SK-N-MC (cell line): ENCODE results near the gene MYH14.

Experiments used
- DNase-seq: peaks from one replicate; pipeline ENCODE4 v3.0.0-alpha.2; 2011; ENCODE audit warnings: low read depth, low spot score
- H3K27ac ChIP-seq: fragments of 200-600 bp; sonication (generic); 2 replicates; pipeline ENCODE4 v1.5.1; 2016; ENCODE audit warnings: mixed run types
- H3K36me3 ChIP-seq: fragments of 200-600 bp; sonication (generic); 2 replicates; pipeline ENCODE4 v1.6.1; 2017; ENCODE audit warnings: antibody characterized with exemption, low read length, mixed read lengths; ENCODE audit not compliant: insufficient read depth
- H3K4me3 ChIP-seq: fragments of 200-600 bp; sonication (generic); 2 replicates; pipeline ENCODE4 v1.5.1; 2016
- H3K9ac ChIP-seq: fragments of 200-600 bp; sonication (generic); 2 replicates; pipeline ENCODE4 v1.8.0; 2017; ENCODE audit warnings: mixed run types, mixed read lengths; ENCODE audit not compliant: insufficient read length
- H3K9me3 ChIP-seq: fragments of 200-600 bp; sonication (generic); 2 replicates; pipeline ENCODE4 v1.6.1; 2017; ENCODE audit warnings: low read depth, mild to moderate bottlenecking, antibody characterized with exemption, low read length, moderate library complexity, mixed read lengths
- EZH2 ChIP-seq: fragments of 200-600 bp; sonication (generic); IDR thresholded peaks from one replicate; pipeline ENCODE4 v1.6.1; 2017; ENCODE audit warnings: antibody characterized with exemption
- FOXP2 ChIP-seq: optimal IDR thresholded peaks from 2 replicates; pipeline ENCODE3; 2011; ENCODE audit warnings: mild to moderate bottlenecking, moderate library complexity; ENCODE audit not compliant: insufficient read depth; ENCODE audit errors: extremely low read length, control extremely low read depth
- POLR2AphosphoS5 ChIP-seq: IDR thresholded peaks from 2 replicates; pipeline ENCODE4 v1.6.1; 2012; ENCODE audit warnings: mild to moderate bottlenecking, low read depth, low read length, borderline replicate concordance

MYH14 gene

GRCh38 chr19:50255115-50255514 lies 51.7 kb downstream of the MYH14 start:
- H3K36me3 ChIP-seq, result no peaks in the 10 kb centered on the region
- H3K9ac ChIP-seq, result no peak overlapping the region
- no peak overlapping the region for H3K27ac ChIP-seq
- TF ChIP-seq POLR2AphosphoS5 (no peak), EZH2 (no peak), FOXP2 (no peak)
- DNase-seq, result no peak
- no peak overlapping the region for H3K4me3 ChIP-seq
- no peaks in the 10 kb centered on the region for H3K9me3 ChIP-seq

DNA sequence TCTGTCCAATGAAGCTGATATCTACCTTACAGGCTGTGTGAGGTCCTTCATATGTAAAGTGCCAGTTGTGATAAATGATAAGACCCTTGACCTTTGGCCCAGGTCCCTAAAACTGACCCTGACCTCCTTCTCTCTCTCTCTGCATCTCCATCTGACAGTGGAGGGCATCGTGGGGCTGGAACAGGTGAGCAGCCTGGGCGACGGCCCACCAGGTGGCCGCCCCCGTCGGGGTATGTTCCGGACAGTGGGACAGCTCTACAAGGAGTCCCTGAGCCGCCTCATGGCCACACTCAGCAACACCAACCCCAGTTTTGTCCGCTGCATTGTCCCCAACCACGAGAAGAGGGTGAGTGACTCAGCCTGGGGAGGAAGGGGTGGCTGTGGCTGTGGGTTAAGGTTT lies 53.7 kb downstream of the MYH14 start:
- TF ChIP-seq POLR2AphosphoS5, result no peak
- no peak for TF ChIP-seq EZH2
- no peak for TF ChIP-seq FOXP2
- no peak for DNase-seq
- Histone ChIP-seq H3K4me3 (no peak overlapping the region), H3K9ac (no peak overlapping the region), H3K36me3 (no peaks in the 10 kb centered on the region), H3K27ac (no peak overlapping the region), H3K9me3 (no peaks in the 10 kb centered on the region)

- Histone ChIP-seq H3K4me3 (no peak overlapping the region), H3K9me3 (no peaks in the 10 kb centered on the region), H3K36me3 (no peaks in the 10 kb centered on the region), H3K9ac (no peak overlapping the region), H3K27ac (no peak overlapping the region)
- no peak for DNase-seq
- TF ChIP-seq POLR2AphosphoS5 (no peak), FOXP2 (no peak), EZH2 (no peak)
Measured at GRCh38 chr19:50258918-50259372, 55.5 kb downstream of the MYH14 start.

- TF ChIP-seq POLR2AphosphoS5, result no peak
- no peak for TF ChIP-seq EZH2
- no peak for TF ChIP-seq FOXP2
- H3K4me3 ChIP-seq, result no peak overlapping the region
Measured at GRCh38 chr19:50261446-50261970, 58.1 kb downstream of the MYH14 start.

GRCh38 chr19:50263176-50263575 lies 59.8 kb downstream of the MYH14 start:
- DNase-seq, result no peak
- no peaks in the 10 kb centered on the region for H3K9me3 ChIP-seq
- no peak overlapping the region for H3K27ac ChIP-seq
- no peak overlapping the region for H3K4me3 ChIP-seq
- no peaks in the 10 kb centered on the region for H3K36me3 ChIP-seq
- H3K9ac ChIP-seq, result no peak overlapping the region
- TF ChIP-seq EZH2 (no peak), FOXP2 (no peak), POLR2AphosphoS5 (no peak)

More at GRCh38 chr19:50261446-50261970, 58.1 kb downstream of the MYH14 start:
- Histone ChIP-seq H3K36me3 (no peaks in the 10 kb centered on the region), H3K27ac (no peak overlapping the region), H3K9ac (no peak overlapping the region), H3K9me3 (no peaks in the 10 kb centered on the region)
- no peak for DNase-seq

GRCh38 chr19:50264483-50265186 lies 61.2 kb downstream of the MYH14 start:
- H3K9me3 ChIP-seq, result no peaks in the 10 kb centered on the region
- no peak for TF ChIP-seq FOXP2
- TF ChIP-seq POLR2AphosphoS5, result no peak
- no peak for TF ChIP-seq EZH2
- DNase-seq, result no peak

GRCh38 chr19:50266041-50266440 lies 62.6 kb downstream of the MYH14 start:
- no peak for DNase-seq
- Histone ChIP-seq H3K4me3 (no peak overlapping the region), H3K27ac (no peak overlapping the region), H3K9ac (no peak overlapping the region), H3K36me3 (no peaks in the 10 kb centered on the region), H3K9me3 (no peaks in the 10 kb centered on the region)
- TF ChIP-seq POLR2AphosphoS5 (no peak), FOXP2 (no peak), EZH2 (no peak)

More at GRCh38 chr19:50264483-50265186, 61.2 kb downstream of the MYH14 start:
- Histone ChIP-seq H3K36me3 (no peaks in the 10 kb centered on the region), H3K4me3 (no peak overlapping the region), H3K9ac (no peak overlapping the region), H3K27ac (no peak overlapping the region)

- DNase-seq, result no peak
- no peaks in the 10 kb centered on the region for H3K9me3 ChIP-seq
- H3K36me3 ChIP-seq, result no peaks in the 10 kb centered on the region
- H3K27ac ChIP-seq, result no peak overlapping the region
- no peak overlapping the region for H3K4me3 ChIP-seq
- no peak overlapping the region for H3K9ac ChIP-seq
- no peak for TF ChIP-seq EZH2
- no peak for TF ChIP-seq POLR2AphosphoS5
- TF ChIP-seq FOXP2, result no peak
Measured at GRCh38 chr19:50266896-50267295, 63.5 kb downstream of the MYH14 start.
